Pulmonary artery endothelial cell (primary cell): ENCODE data around the gene ATP2B2. TPM values are rescaled to one million over a fixed set of nuclear protein-coding genes. Genes with fewer than 3 reads are reported as not detected.

Source experiments
- DNase-seq: peaks from one replicate; pipeline ENCODE4 v3.0.0-alpha.2; 2011; ENCODE audit warnings: low read depth, low spot score
- total RNA-seq: library from RNA; depleted of rRNA; stranded (reverse); fragments of >200 nt; gene quantifications from 2 replicates; pipeline ENCODE4 v1.2.3, GENCODE V29; 2014

The ATP2B2 gene
- total RNA-seq, 1 donor from 2014 or later = not detected

- no peak for DNase-seq
Observed at GRCh38 chr3:10450494-10451440, 54.6 kb downstream of the ATP2B2 start.

GRCh38 chr3:10449436-10449835 lies 56.0 kb downstream of the ATP2B2 start:
- no peak for DNase-seq

GRCh38 chr3:10448544-10448943 lies 56.8 kb downstream of the ATP2B2 start:
- DNase-seq = no peak

- DNase-seq = no peak
Observed at GRCh38 chr3:10447527-10448260, 57.7 kb downstream of the ATP2B2 start.

GRCh38 chr3:10447110-10447509 lies 58.3 kb downstream of the ATP2B2 start:
- no peak for DNase-seq

- DNase-seq = no peak
Observed at GRCh38 chr3:10445561-10446175, 59.7 kb downstream of the ATP2B2 start.

- DNase-seq = no peak
Observed at GRCh38 chr3:10444511-10444910, 60.9 kb downstream of the ATP2B2 start.

GRCh38 chr3:10444110-10444429 lies 61.3 kb downstream of the ATP2B2 start:
- no peak for DNase-seq

- no peak for DNase-seq
Observed at GRCh38 chr3:10443272-10444109, 61.9 kb downstream of the ATP2B2 start.

GRCh38 chr3:10442151-10442795 lies 63.1 kb downstream of the ATP2B2 start:
- DNase-seq = no peak

GRCh38 chr3:10440684-10441083 lies 64.7 kb downstream of the ATP2B2 start:
- DNase-seq = no peak

- DNase-seq = no peak
Observed at GRCh38 chr3:10438902-10439610, 66.3 kb downstream of the ATP2B2 start.

- DNase-seq = no peak
Observed at GRCh38 chr3:10437995-10438901, 67.1 kb downstream of the ATP2B2 start.

GRCh38 chr3:10437272-10437994 lies 68.0 kb downstream of the ATP2B2 start:
- no peak for DNase-seq

GRCh38 chr3:10435850-10436249 lies 69.5 kb downstream of the ATP2B2 start:
- DNase-seq = no peak

GRCh38 chr3:10434938-10435336 lies 70.4 kb downstream of the ATP2B2 start:
- no peak for DNase-seq

- DNase-seq = no peak
Observed at GRCh38 chr3:10434144-10434937, 71.0 kb downstream of the ATP2B2 start.

- DNase-seq = no peak
Observed at GRCh38 chr3:10432931-10433330, 72.5 kb downstream of the ATP2B2 start.
